ENCODE results near the gene CNPY3. TPM values are rescaled to one million over a fixed set of nuclear protein-coding genes. Genes with fewer than 3 reads are reported as not detected.

CNPY3 gene
- total and polyA plus RNA-seq, 2 of the 13 experiments (the other 11 are each of a cell fraction or from before 2014, with no cell fraction given) = 42.3 to 60.2 TPM

DNA sequence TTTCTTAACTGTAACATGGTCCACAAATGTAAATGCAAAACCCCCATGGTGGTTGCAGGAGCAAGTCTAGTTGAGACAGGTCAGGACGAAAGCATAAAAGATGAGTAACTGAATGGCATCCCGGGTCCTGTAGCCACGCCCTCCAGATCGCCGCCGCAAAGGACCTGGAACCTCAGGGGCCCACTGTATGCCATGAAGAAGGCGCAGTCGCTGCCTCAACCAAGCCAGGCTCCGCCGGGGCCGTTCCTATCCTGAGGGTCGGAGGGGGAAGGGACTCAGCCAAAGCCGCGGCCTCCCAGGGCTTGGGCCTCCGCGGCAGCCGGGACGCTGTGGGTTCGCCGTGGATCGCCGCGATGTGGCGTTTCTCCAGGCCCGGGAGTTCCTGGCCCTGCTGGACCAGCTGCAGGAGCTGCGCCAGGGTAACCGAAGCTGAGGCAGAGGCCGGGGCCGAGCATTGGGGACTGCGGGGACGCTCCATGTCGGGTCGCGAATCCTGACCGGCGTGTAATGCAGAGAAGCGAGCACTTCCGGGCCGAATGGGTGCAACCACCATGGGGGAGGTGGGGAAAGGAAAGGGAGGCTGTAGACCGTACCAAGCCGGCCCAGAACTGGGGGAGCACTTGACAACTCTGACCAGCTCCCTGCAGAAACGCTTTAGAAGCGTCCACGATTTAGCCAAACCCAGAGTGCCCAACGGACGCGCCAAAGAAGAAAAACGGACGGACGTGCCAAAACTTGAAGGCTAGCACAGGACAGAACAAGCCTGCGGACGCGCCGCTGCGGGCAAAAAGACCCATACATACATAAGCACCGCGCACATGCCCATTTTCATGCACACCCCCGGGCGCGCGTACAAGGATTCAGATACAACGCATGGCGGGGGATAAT is 38.7 kb upstream of the CNPY3 start (continued):
- TF ChIP-seq ZNF101 (CRISPR knock-in tag; IDR thresholded peaks at IDR 0.05; ENCODE audit: borderline replicate concordance, low read depth) = 0 out of 2 replicates have a peak, but pooled peaks have one; percentile 86
- TF ChIP-seq FOSL2 (CRISPR knock-in tag; IDR thresholded peaks at IDR 0.05) = peak; percentile 62; the same call in 1 of the 2 replicates
- TF ChIP-seq, protein P1, sequence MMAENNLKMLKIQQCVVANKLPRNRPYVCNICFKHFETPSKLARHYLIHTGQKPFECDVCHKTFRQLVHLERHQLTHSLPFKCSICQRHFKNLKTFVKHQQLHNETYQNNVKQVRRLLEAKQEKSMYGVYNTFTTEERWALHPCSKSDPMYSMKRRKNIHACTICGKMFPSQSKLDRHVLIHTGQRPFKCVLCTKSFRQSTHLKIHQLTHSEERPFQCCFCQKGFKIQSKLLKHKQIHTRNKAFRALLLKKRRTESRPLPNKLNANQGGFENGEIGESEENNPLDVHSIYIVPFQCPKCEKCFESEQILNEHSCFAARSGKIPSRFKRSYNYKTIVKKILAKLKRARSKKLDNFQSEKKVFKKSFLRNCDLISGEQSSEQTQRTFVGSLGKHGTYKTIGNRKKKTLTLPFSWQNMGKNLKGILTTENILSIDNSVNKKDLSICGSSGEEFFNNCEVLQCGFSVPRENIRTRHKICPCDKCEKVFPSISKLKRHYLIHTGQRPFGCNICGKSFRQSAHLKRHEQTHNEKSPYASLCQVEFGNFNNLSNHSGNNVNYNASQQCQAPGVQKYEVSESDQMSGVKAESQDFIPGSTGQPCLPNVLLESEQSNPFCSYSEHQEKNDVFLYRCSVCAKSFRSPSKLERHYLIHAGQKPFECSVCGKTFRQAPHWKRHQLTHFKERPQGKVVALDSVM (CRISPR knock-in tag; IDR thresholded peaks at IDR 0.05) = peak; percentile 97
- TF ChIP-seq ATF1 (CRISPR knock-in tag; IDR thresholded peaks at IDR 0.05) = no peak
- no peak for TF ChIP-seq EHMT2 (IDR thresholded peaks at IDR 0.05; ENCODE audit: borderline replicate concordance, low read depth, low read length)
- no peak for TF ChIP-seq ZFP36L2 (CRISPR knock-in tag; IDR thresholded peaks at IDR 0.05)
- no peak for TF ChIP-seq FOSL1 (CRISPR knock-in tag; IDR thresholded peaks at IDR 0.05; ENCODE audit: borderline replicate concordance)
- TF ChIP-seq, protein P2, sequence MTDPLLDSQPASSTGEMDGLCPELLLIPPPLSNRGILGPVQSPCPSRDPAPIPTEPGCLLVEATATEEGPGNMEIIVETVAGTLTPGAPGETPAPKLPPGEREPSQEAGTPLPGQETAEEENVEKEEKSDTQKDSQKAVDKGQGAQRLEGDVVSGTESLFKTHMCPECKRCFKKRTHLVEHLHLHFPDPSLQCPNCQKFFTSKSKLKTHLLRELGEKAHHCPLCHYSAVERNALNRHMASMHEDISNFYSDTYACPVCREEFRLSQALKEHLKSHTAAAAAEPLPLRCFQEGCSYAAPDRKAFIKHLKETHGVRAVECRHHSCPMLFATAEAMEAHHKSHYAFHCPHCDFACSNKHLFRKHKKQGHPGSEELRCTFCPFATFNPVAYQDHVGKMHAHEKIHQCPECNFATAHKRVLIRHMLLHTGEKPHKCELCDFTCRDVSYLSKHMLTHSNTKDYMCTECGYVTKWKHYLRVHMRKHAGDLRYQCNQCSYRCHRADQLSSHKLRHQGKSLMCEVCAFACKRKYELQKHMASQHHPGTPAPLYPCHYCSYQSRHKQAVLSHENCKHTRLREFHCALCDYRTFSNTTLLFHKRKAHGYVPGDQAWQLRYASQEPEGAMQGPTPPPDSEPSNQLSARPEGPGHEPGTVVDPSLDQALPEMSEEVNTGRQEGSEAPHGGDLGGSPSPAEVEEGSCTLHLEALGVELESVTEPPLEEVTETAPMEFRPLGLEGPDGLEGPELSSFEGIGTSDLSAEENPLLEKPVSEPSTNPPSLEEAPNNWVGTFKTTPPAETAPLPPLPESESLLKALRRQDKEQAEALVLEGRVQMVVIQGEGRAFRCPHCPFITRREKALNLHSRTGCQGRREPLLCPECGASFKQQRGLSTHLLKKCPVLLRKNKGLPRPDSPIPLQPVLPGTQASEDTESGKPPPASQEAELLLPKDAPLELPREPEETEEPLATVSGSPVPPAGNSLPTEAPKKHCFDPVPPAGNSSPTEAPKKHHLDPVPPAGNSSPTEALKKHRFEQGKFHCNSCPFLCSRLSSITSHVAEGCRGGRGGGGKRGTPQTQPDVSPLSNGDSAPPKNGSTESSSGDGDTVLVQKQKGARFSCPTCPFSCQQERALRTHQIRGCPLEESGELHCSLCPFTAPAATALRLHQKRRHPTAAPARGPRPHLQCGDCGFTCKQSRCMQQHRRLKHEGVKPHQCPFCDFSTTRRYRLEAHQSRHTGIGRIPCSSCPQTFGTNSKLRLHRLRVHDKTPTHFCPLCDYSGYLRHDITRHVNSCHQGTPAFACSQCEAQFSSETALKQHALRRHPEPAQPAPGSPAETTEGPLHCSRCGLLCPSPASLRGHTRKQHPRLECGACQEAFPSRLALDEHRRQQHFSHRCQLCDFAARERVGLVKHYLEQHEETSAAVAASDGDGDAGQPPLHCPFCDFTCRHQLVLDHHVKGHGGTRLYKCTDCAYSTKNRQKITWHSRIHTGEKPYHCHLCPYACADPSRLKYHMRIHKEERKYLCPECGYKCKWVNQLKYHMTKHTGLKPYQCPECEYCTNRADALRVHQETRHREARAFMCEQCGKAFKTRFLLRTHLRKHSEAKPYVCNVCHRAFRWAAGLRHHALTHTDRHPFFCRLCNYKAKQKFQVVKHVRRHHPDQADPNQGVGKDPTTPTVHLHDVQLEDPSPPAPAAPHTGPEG (CRISPR knock-in tag; IDR thresholded peaks at IDR 0.05) = 0 out of 2 replicates have a peak, but pooled peaks have one; percentile 27
- peak; percentile 99 for TF ChIP-seq AGO1 (IDR thresholded peaks at IDR 0.05; ENCODE audit: low read depth, low read length, poor library complexity, severe bottlenecking)
- TF ChIP-seq, protein P3, sequence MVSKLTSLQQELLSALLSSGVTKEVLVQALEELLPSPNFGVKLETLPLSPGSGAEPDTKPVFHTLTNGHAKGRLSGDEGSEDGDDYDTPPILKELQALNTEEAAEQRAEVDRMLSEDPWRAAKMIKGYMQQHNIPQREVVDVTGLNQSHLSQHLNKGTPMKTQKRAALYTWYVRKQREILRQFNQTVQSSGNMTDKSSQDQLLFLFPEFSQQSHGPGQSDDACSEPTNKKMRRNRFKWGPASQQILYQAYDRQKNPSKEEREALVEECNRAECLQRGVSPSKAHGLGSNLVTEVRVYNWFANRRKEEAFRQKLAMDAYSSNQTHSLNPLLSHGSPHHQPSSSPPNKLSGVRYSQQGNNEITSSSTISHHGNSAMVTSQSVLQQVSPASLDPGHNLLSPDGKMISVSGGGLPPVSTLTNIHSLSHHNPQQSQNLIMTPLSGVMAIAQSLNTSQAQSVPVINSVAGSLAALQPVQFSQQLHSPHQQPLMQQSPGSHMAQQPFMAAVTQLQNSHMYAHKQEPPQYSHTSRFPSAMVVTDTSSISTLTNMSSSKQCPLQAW (CRISPR knock-in tag; IDR thresholded peaks at IDR 0.05) = peak; percentile 93
- TF ChIP-seq MYNN (CRISPR knock-in tag; IDR thresholded peaks at IDR 0.05; ENCODE audit: low read depth) = peak; percentile 93
- TF ChIP-seq, protein P4, sequence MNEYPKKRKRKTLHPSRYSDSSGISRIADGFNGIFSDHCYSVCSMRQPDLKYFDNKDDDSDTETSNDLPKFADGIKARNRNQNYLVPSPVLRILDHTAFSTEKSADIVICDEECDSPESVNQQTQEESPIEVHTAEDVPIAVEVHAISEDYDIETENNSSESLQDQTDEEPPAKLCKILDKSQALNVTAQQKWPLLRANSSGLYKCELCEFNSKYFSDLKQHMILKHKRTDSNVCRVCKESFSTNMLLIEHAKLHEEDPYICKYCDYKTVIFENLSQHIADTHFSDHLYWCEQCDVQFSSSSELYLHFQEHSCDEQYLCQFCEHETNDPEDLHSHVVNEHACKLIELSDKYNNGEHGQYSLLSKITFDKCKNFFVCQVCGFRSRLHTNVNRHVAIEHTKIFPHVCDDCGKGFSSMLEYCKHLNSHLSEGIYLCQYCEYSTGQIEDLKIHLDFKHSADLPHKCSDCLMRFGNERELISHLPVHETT (CRISPR knock-in tag; conservative IDR thresholded peaks at IDR 0.05) = no peak; the same call in 1 of the 2 replicates
- peak; percentile 85 for TF ChIP-seq ZFP90 (CRISPR knock-in tag; IDR thresholded peaks at IDR 0.05; ENCODE audit: borderline replicate concordance)
- TF ChIP-seq FIP1L1 (IDR thresholded peaks at IDR 0.05; ENCODE audit: borderline replicate concordance, insufficient read depth, low read depth, low read length) = peak; percentile 98
- TF ChIP-seq RFXAP (CRISPR knock-in tag; IDR thresholded peaks at IDR 0.05; ENCODE audit: borderline replicate concordance) = peak; percentile 64
